Neural progenitor cell (in vitro differentiated cells): Measurements from ENCODE around the gene IL6ST.

Source experiments
- EZH2 ChIP-seq: fragments of 200-600 bp; sonication (generic); IDR thresholded peaks from 2 replicates; pipeline ENCODE4 v1.6.1; 2017; ENCODE audit warnings: antibody characterized with exemption, mild to moderate bottlenecking, moderate library complexity
- TF ChIP-seq, protein P1 (sequence below): fragments of 200-600 bp; sonication (generic); IDR thresholded peaks from 2 replicates; pipeline ENCODE4 v1.5.1; 2017; ENCODE audit warnings: antibody characterized with exemption, mild to moderate bottlenecking

DNA sequence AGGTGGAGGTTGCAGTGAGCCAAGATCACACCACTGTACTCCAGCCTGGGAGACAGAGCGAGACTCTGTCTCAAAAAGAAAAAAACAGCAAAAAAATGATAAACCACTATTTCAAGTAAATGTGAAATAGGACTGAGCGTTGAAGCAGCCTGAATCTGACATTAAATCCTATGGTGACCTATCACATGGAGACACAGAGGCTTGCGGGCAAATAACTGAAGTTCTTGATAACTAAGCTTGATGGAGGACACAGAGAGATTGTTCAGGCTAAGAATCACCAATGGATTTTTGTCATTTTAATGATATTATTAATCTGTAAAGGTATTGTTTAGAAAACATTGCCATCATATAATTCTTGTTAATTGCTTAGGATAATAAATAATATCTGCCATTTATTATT lies 15.7 kb upstream of the IL6ST start:
- TF ChIP-seq, protein P1, sequence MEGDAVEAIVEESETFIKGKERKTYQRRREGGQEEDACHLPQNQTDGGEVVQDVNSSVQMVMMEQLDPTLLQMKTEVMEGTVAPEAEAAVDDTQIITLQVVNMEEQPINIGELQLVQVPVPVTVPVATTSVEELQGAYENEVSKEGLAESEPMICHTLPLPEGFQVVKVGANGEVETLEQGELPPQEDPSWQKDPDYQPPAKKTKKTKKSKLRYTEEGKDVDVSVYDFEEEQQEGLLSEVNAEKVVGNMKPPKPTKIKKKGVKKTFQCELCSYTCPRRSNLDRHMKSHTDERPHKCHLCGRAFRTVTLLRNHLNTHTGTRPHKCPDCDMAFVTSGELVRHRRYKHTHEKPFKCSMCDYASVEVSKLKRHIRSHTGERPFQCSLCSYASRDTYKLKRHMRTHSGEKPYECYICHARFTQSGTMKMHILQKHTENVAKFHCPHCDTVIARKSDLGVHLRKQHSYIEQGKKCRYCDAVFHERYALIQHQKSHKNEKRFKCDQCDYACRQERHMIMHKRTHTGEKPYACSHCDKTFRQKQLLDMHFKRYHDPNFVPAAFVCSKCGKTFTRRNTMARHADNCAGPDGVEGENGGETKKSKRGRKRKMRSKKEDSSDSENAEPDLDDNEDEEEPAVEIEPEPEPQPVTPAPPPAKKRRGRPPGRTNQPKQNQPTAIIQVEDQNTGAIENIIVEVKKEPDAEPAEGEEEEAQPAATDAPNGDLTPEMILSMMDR: no peak
- TF ChIP-seq EZH2: no peak
